ENCODE measurements around the gene RRAD.

GRCh38 chr16:66944054-66944441, 18.7 kb upstream of the RRAD start:
- TF ChIP-seq CTCF (IDR thresholded peaks at IDR 0.05; ENCODE audit: low read depth, low read length, poor library complexity, severe bottlenecking), result no peak
- TF ChIP-seq EZH2phosphoT487 (IDR thresholded peaks at IDR 0.05; ENCODE audit: borderline replicate concordance, low read length), result no peak

All from DOHH2 (cell line).